Measurements from ENCODE around the gene MAPK12.
"Not testable (repeated sequence)": the region's sequence is repeated elsewhere in the genome, so short reads cannot be mapped to it uniquely, and the experiment has no call there.

The MAPK12 gene

GRCh38 chr22:50276143-50276542 lies 14.7 kb upstream of the MAPK12 start:
- peak; percentile 95 for TF ChIP-seq CTCF (IDR thresholded peaks at IDR 0.05; ENCODE audit: insufficient read depth, low read depth, low read length, missing control alignments)
- peak; percentile 96 for DNase-seq (ENCODE audit: low read depth)
- H3K4me3 ChIP-seq (ENCODE audit: low read depth, low read length), result no peak overlapping the region

GRCh38 chr22:50275181-50276055 lies 13.9 kb upstream of the MAPK12 start:
- no peak overlapping the region for H3K4me3 ChIP-seq (ENCODE audit: low read depth, low read length)
- no peak for TF ChIP-seq CTCF (IDR thresholded peaks at IDR 0.05; ENCODE audit: insufficient read depth, low read depth, low read length, missing control alignments)
- DNase-seq (ENCODE audit: low read depth), result no peak

- H3K4me3 ChIP-seq (ENCODE audit: low read depth, low read length), result no peak overlapping the region
- TF ChIP-seq CTCF (IDR thresholded peaks at IDR 0.05; ENCODE audit: insufficient read depth, low read depth, low read length, missing control alignments), result no peak
- no peak for DNase-seq (ENCODE audit: low read depth)
Measured at GRCh38 chr22:50274771-50275170, 13.3 kb upstream of the MAPK12 start.

GRCh38 chr22:50274311-50274710 lies 12.8 kb upstream of the MAPK12 start:
- DNase-seq (ENCODE audit: low read depth), result peak; percentile 71
- TF ChIP-seq CTCF (IDR thresholded peaks at IDR 0.05; ENCODE audit: insufficient read depth, low read depth, low read length, missing control alignments), result peak; percentile 40
- no peak overlapping the region for H3K4me3 ChIP-seq (ENCODE audit: low read depth, low read length)

- not testable (repeated sequence) for DNase-seq (ENCODE audit: low read depth); H3K4me3 ChIP-seq (ENCODE audit: low read depth, low read length)
Measured at GRCh38 chr22:50273781-50274180, 12.3 kb upstream of the MAPK12 start.

GRCh38 chr22:50273352-50273751 lies 11.9 kb upstream of the MAPK12 start:
- DNase-seq (ENCODE audit: low read depth); H3K4me3 ChIP-seq (ENCODE audit: low read depth, low read length): not testable (repeated sequence)

GRCh38 chr22:50272044-50272802 lies 10.7 kb upstream of the MAPK12 start:
- no peak for DNase-seq (ENCODE audit: low read depth)
- H3K4me3 ChIP-seq (ENCODE audit: low read depth, low read length), result no peak overlapping the region
- no peak for TF ChIP-seq CTCF (IDR thresholded peaks at IDR 0.05; ENCODE audit: insufficient read depth, low read depth, low read length, missing control alignments)

All from GM12865 (cell line).